WTC11 (cell line): ENCODE data around the gene HKDC1. TPM values are rescaled to one million over a fixed set of nuclear protein-coding genes. Genes with fewer than 3 reads are reported as not detected.

ENCODE experiments used
- ATAC-seq: fragments of 200-7000 bp; cut with Tn5 transposase; 2 replicates; pipeline ENCODE4 v1.10.0; 2021; ENCODE audit warnings: mild to moderate bottlenecking, moderate library complexity
- CTCF ChIA-PET: fragments of 300-600 bp; sonication (Branson Sonifier 250); formaldehyde crosslinking; loops from one replicate; lab custom pipeline; 2021; ENCODE audit warnings: antibody characterized with exemption; lab: Charles Lee
- POLR2A ChIA-PET: fragments of 350-600 bp; sonication (Branson Sonifier 250); formaldehyde crosslinking; loops from one replicate; lab custom pipeline; 2021; ENCODE audit warnings: antibody characterized with exemption; lab: Charles Lee
- DNase-seq: peaks from one replicate; pipeline ENCODE4 v3.0.0; 2021; ENCODE audit warnings: low spot score
- H3K27ac Mint-ChIP-seq: 2 replicates; pipeline ENCODE4 v1.8.0; 2021; ENCODE audit warnings: mixed read lengths
- H3K27me3 Mint-ChIP-seq: 2 replicates; pipeline ENCODE4 v1.8.0; 2021; ENCODE audit warnings: low read depth, mild to moderate bottlenecking, moderate library complexity, mixed read lengths
- H3K36me3 Mint-ChIP-seq: 2 replicates; pipeline ENCODE4 v1.8.0; 2021; ENCODE audit warnings: mixed read lengths
- H3K4me1 Mint-ChIP-seq: 2 replicates; pipeline ENCODE4 v1.8.0; 2022; ENCODE audit warnings: mixed read lengths
- H3K4me3 Mint-ChIP-seq: 2 replicates; pipeline ENCODE4 v1.8.0; 2021; ENCODE audit warnings: mild to moderate bottlenecking, moderate library complexity, mixed read lengths
- H3K9me3 Mint-ChIP-seq: 2 replicates; pipeline ENCODE4 v1.8.0; 2021; ENCODE audit warnings: mixed read lengths
- ARID4B ChIP-seq: sonication (generic); formaldehyde crosslinking; IDR thresholded peaks from 2 replicates; pipeline ENCODE4 v1.8.0; 2023; ENCODE audit warnings: missing genetic modification reagents, mild to moderate bottlenecking, borderline replicate concordance
- CREB1 ChIP-seq: sonication (generic); formaldehyde crosslinking; IDR thresholded peaks from 2 replicates; pipeline ENCODE4 v1.8.0; 2023; ENCODE audit warnings: mild to moderate bottlenecking, missing genetic modification reagents
- CREM ChIP-seq: sonication (generic); formaldehyde crosslinking; IDR thresholded peaks from 2 replicates; pipeline ENCODE4 v1.8.1; 2022; ENCODE audit warnings: mild to moderate bottlenecking, missing genetic modification reagents, moderate library complexity
- E2F4 ChIP-seq: sonication (generic); formaldehyde crosslinking; IDR thresholded peaks from 2 replicates; pipeline ENCODE4 v1.8.1; 2022; ENCODE audit warnings: low read depth, mild to moderate bottlenecking, moderate library complexity, missing genetic modification reagents, borderline replicate concordance
- E2F5 ChIP-seq: sonication (generic); formaldehyde crosslinking; IDR thresholded peaks from 2 replicates; pipeline ENCODE4 v1.8.1; 2022; ENCODE audit warnings: mild to moderate bottlenecking, moderate library complexity, missing genetic modification reagents
- ETV6 ChIP-seq: sonication (generic); formaldehyde crosslinking; IDR thresholded peaks from 2 replicates; pipeline ENCODE4 v1.8.1; 2022; ENCODE audit warnings: mild to moderate bottlenecking, missing genetic modification reagents
- FOXK1 ChIP-seq: sonication (generic); formaldehyde crosslinking; IDR thresholded peaks from 2 replicates; pipeline ENCODE4 v1.8.0; 2022; ENCODE audit warnings: mild to moderate bottlenecking, moderate library complexity, missing genetic modification reagents
- HMGXB4 ChIP-seq: sonication (generic); formaldehyde crosslinking; IDR thresholded peaks from 2 replicates; pipeline ENCODE4 v1.8.1; 2023; ENCODE audit warnings: mild to moderate bottlenecking, moderate library complexity, missing genetic modification reagents
- IRF2 ChIP-seq: sonication (generic); formaldehyde crosslinking; IDR thresholded peaks from 2 replicates; pipeline ENCODE4 v1.8.0; 2022; ENCODE audit warnings: low read depth, missing genetic modification reagents, borderline replicate concordance
- MAX ChIP-seq: sonication (generic); formaldehyde crosslinking; IDR thresholded peaks from 2 replicates; pipeline ENCODE4 v1.8.0; 2022; ENCODE audit warnings: mild to moderate bottlenecking, missing genetic modification reagents
- NFATC4 ChIP-seq: fragments of 250-450 bp; sonication (Bioruptor Pico); IDR thresholded peaks from 2 replicates; pipeline ENCODE4 v1.9.0; 2021; ENCODE audit warnings: mild to moderate bottlenecking
- RELA ChIP-seq: sonication (generic); formaldehyde crosslinking; IDR thresholded peaks from 2 replicates; pipeline ENCODE4 v1.8.1; 2022; ENCODE audit warnings: missing genetic modification reagents, mild to moderate bottlenecking, borderline replicate concordance
- SOX15 ChIP-seq: fragments of 250-450 bp; sonication (Bioruptor Pico); IDR thresholded peaks from 2 replicates; pipeline ENCODE4 v1.9.0; 2021; ENCODE audit warnings: mild to moderate bottlenecking
- STAT6 ChIP-seq: sonication (generic); formaldehyde crosslinking; conservative IDR thresholded peaks from 2 replicates; pipeline ENCODE4 v1.8.1; 2023; ENCODE audit warnings: mild to moderate bottlenecking, low read depth, missing genetic modification reagents, moderate library complexity
- USF1 ChIP-seq: sonication (generic); formaldehyde crosslinking; IDR thresholded peaks from 2 replicates; pipeline ENCODE4 v1.8.0; 2022; ENCODE audit warnings: mild to moderate bottlenecking, missing genetic modification reagents
- ZBTB43 ChIP-seq: sonication (generic); formaldehyde crosslinking; IDR thresholded peaks from 2 replicates; pipeline ENCODE4 v1.8.1; 2023; ENCODE audit warnings: mild to moderate bottlenecking, missing genetic modification reagents
- ZNF121 ChIP-seq: sonication (generic); formaldehyde crosslinking; IDR thresholded peaks from 2 replicates; pipeline ENCODE4 v1.8.0; 2023; ENCODE audit warnings: missing genetic modification reagents
- ZNF219 ChIP-seq: sonication (generic); formaldehyde crosslinking; IDR thresholded peaks from 2 replicates; pipeline ENCODE4 v1.8.0; 2023; ENCODE audit warnings: missing genetic modification reagents, mild to moderate bottlenecking, borderline replicate concordance
- ZNF396 ChIP-seq: fragments of 250-450 bp; sonication (Bioruptor Pico); IDR thresholded peaks from 2 replicates; pipeline ENCODE4 v1.8.0; 2021; ENCODE audit warnings: mild to moderate bottlenecking, moderate library complexity, borderline replicate concordance
- ZSCAN18 ChIP-seq: fragments of 250-450 bp; sonication (Bioruptor Pico); IDR thresholded peaks from 2 replicates; pipeline ENCODE4 v2.1.2; 2022; ENCODE audit warnings: mild to moderate bottlenecking, moderate library complexity
- total RNA-seq: library from RNA; stranded (reverse); gene quantifications from 3 replicates; pipeline ENCODE4 v1.2.3, GENCODE V29; 2021

HKDC1 gene
- total RNA-seq, 1 experiment from 2014 or later = 0.09 TPM

- TF ChIP-seq ZBTB43 (CRISPR knock-in tag) = no peak
- no peak for TF ChIP-seq STAT6 (CRISPR knock-in tag)
- no peak for TF ChIP-seq RELA (CRISPR knock-in tag)
- TF ChIP-seq FOXK1 = no peak
- TF ChIP-seq NFATC4 (CRISPR knock-in tag) = no peak
- no peak for TF ChIP-seq HMGXB4 (CRISPR knock-in tag)
- no peak for TF ChIP-seq ZNF396 (CRISPR knock-in tag)
- no peak for TF ChIP-seq E2F4 (CRISPR knock-in tag)
- no peak for TF ChIP-seq ARID4B (CRISPR knock-in tag)
- no peak for TF ChIP-seq MAX (CRISPR knock-in tag)
- TF ChIP-seq IRF2 (CRISPR knock-in tag) = no peak
- TF ChIP-seq ZSCAN18 (CRISPR knock-in tag) = no peak
- no peak for TF ChIP-seq ZNF121 (CRISPR knock-in tag)
- TF ChIP-seq CREB1 (CRISPR knock-in tag) = no peak
- no peak for TF ChIP-seq CREM
- TF ChIP-seq E2F5 (CRISPR knock-in tag) = no peak
- TF ChIP-seq ZNF219 = no peak
- no peak for TF ChIP-seq USF1
- TF ChIP-seq SOX15 = no peak
- no peak for TF ChIP-seq ETV6 (CRISPR knock-in tag)
- Mint-ChIP-seq H3K4me3 (no peak overlapping the region), H3K27me3 (no peaks in the 10 kb centered on the region), H3K9me3 (no peaks in the 10 kb centered on the region), H3K4me1 (no peaks in the 10 kb centered on the region), H3K36me3 (no peaks in the 10 kb centered on the region), H3K27ac (no peak overlapping the region)
- ChIA-PET POLR2A (no interaction called here), CTCF (interaction anchor here (2.0 kb wide), 1 partner anchor 192 kb away, joined by 7 read pairs; no protein-coding TSS in a partner anchor)
- DNase-seq (no peak), ATAC-seq (no peak)
Measured at GRCh38 chr10:69216577-69217118, 3.5 kb upstream of the HKDC1 start.
